GM12878 (cell line): ENCODE measurements around the gene VPS13C. TPM values are rescaled to one million over a fixed set of nuclear protein-coding genes. Genes with fewer than 3 reads are reported as not detected.
A peak's percentile ranks its signal among the peaks of the same experiment; 100 is the strongest.

Experiments
- ATAC-seq: fragments of 200-7000 bp; cut with Tn5 transposase; 3 replicates; pipeline ENCODE4 v1.9.1; 2020; ENCODE audit warnings: mild to moderate bottlenecking, moderate library complexity
- BruUV-seq: library from RNA; stranded (reverse); fragments of 400-500 nt; replicated peaks from 2 replicates; lab custom pipeline; 2021; lab: Mats Ljungman, UMichigan
- CTCF ChIA-PET: fragments of 300-600 bp; sonication (Branson Sonifier 250); formaldehyde crosslinking; extraction: SDS; loops from one replicate; lab custom pipeline; 2021; ENCODE audit warnings: inconsistent platforms; lab: Yijun Ruan, JAX
- POLR2A ChIA-PET: fragments of 350-600 bp; formaldehyde crosslinking; extraction: SDS; loops from one replicate; lab custom pipeline; 2021; ENCODE audit warnings: inconsistent platforms; lab: Charles Lee
- RAD21 ChIA-PET: fragments of 300-600 bp; sonication (Branson Sonifier 250); formaldehyde crosslinking; loops from one replicate; lab custom pipeline; 2023; ENCODE audit warnings: antibody characterized with exemption; ENCODE audit not compliant: unreplicated experiment; lab: Charles Lee
- SMC1A ChIA-PET: fragments of 300-600 bp; sonication (Branson Sonifier 250); formaldehyde crosslinking; loops from one replicate; lab custom pipeline; 2023; ENCODE audit not compliant: unreplicated experiment, uncharacterized antibody; lab: Charles Lee
- DNase-seq: peaks from one replicate; pipeline ENCODE4 v3.0.0-alpha.2; 2011; ENCODE audit warnings: low read depth, low spot score
- FAIRE-seq: peaks from 3 replicates; lab custom pipeline; 2011; peaks lifted over from hg19 to GRCh38; lab: Jason Lieb, UNC
- H2AFZ ChIP-seq: 2 replicates; pipeline ENCODE4 v1.6.0; 2011; ENCODE audit warnings: low read depth, low read length, control low read depth; ENCODE audit not compliant: control insufficient read depth
- H3K27ac ChIP-seq: 2 replicates; pipeline ENCODE4 v1.5.1; 2011; ENCODE audit warnings: control low read depth; ENCODE audit not compliant: control insufficient read depth, insufficient read depth
- H3K27me3 ChIP-seq, 2 experiments: replicated peaks in 1 of 2; 2 replicates each; pipeline versions ENCODE4 v1.6.0 to v1.6.1; 2011; ENCODE audit warnings: low read length in 1 of 2; ENCODE audit not compliant: control insufficient read depth in 2 of 2, insufficient read depth in 2 of 2
- H3K36me3 ChIP-seq, 2 experiments: 2 replicates each; pipeline ENCODE4 v1.5.1; 2011; ENCODE audit warnings: low read length in 1 of 2; ENCODE audit not compliant: control insufficient read depth in 2 of 2, insufficient read depth in 2 of 2
- H3K4me1 ChIP-seq: 2 replicates; pipeline ENCODE4 v1.6.1; 2011; ENCODE audit warnings: mild to moderate bottlenecking, low read length, moderate library complexity, mixed read lengths; ENCODE audit not compliant: control insufficient read depth, insufficient read depth
- H3K4me2 ChIP-seq: 2 replicates; pipeline ENCODE4 v1.6.0; 2011; ENCODE audit warnings: control low read depth; ENCODE audit not compliant: control insufficient read depth, insufficient read depth
- H3K4me3 ChIP-seq: fragments of 200-600 bp; sonication (generic); 2 replicates; pipeline ENCODE4 v1.5.1; 2016
- H3K79me2 ChIP-seq: 2 replicates; pipeline ENCODE4 v1.6.0; 2011; ENCODE audit warnings: low read length; ENCODE audit not compliant: control insufficient read depth, insufficient read depth
- H3K9ac ChIP-seq: 2 replicates; pipeline ENCODE4 v1.8.0; 2011; ENCODE audit warnings: low read length, control low read depth, mixed read lengths; ENCODE audit not compliant: control insufficient read depth, insufficient read depth
- H3K9me3 ChIP-seq: replicated peaks from 3 replicates; pipeline ENCODE4 v1.5.1; 2011; ENCODE audit warnings: mild to moderate bottlenecking, low read length; ENCODE audit not compliant: control insufficient read depth, insufficient read depth
- H4K20me1 ChIP-seq: 2 replicates; pipeline ENCODE4 v1.6.0; 2011; ENCODE audit not compliant: control insufficient read depth, insufficient read depth
- ATF7 ChIP-seq: fragments of 450-650 bp; IDR thresholded peaks from 2 replicates; pipeline ENCODE4 v1.6.1; 2016; ENCODE audit warnings: low read depth, mild to moderate bottlenecking
- FOXM1 ChIP-seq: IDR thresholded peaks from 2 replicates; pipeline ENCODE4 v1.6.1; 2012; ENCODE audit warnings: low read depth, mild to moderate bottlenecking, inconsistent platforms, low read length, moderate library complexity
- HDAC2 ChIP-seq: fragments of 200-600 bp; sonication (generic); IDR thresholded peaks from 2 replicates; pipeline ENCODE4 v1.6.1; 2017
- KDM1A ChIP-seq: fragments of 200-600 bp; sonication (generic); IDR thresholded peaks from 2 replicates; pipeline ENCODE4 v1.6.1; 2016; ENCODE audit warnings: borderline replicate concordance
- LARP7 ChIP-seq: fragments of 450-650 bp; IDR thresholded peaks from 2 replicates; pipeline ENCODE4 v1.6.1; 2017; ENCODE audit warnings: mild to moderate bottlenecking
- NFXL1 ChIP-seq: fragments of 450-650 bp; IDR thresholded peaks from 2 replicates; pipeline ENCODE4 v1.6.1; 2017; ENCODE audit warnings: antibody characterized with exemption, mild to moderate bottlenecking, borderline replicate concordance
- ZNF622 ChIP-seq: fragments of 450-650 bp; IDR thresholded peaks from 2 replicates; pipeline ENCODE4 v1.6.1; 2017; ENCODE audit warnings: mild to moderate bottlenecking, inconsistent platforms
- WGBS: methylation state at CpG from one replicate; pipeline ENCODE4 v1.1.6; 2016; ENCODE audit warnings: low lambda C conversion rate; ENCODE audit not compliant: insufficient replicate concordance, insufficient coverage; ENCODE audit errors: missing lambda C conversion rate; 5-methylcytosine and 5-hydroxymethylcytosine counted together
- in situ Hi-C: fragments of 300-500 bp; cut with MboI; formaldehyde crosslinking; loops from 9 replicates; pipeline ENCODE4 v1.14.3; 2018; ENCODE audit warnings: mixed read lengths
- intact Hi-C: fragments of 100-400 bp; cut with micrococcal nuclease; formaldehyde crosslinking; loops from one replicate; pipeline ENCODE4 v1.14.2; 2022; ENCODE audit not compliant: unreplicated experiment
- polyA plus RNA-seq, 11 experiments: library from polyadenylated mRNA; depleted of rRNA in 4 of 11; unstranded in 6 of 11; stranded (reverse) in 5 of 11; fragments of >200 nt; fragmentation: Nextera tagmentation in 4 of 11; fragmentation: Illumina TruSeq in 1 of 11; extraction: Ambion mirVana in 4 of 11; extraction: Trizol in 1 of 11; gene quantifications; 1 replicate in 1 of 11; 2 replicates in 10 of 11; pipeline versions ENCODE4 v1.2.1 to v1.2.3, GENCODE V29; 2011 to 2016; ENCODE audit warnings: inconsistent platforms in 2 of 11, missing spikeins in 2 of 11, low read depth in 1 of 11
- total RNA-seq, 4 experiments: library from RNA; depleted of rRNA in 3 of 4; stranded (reverse); fragments of >200 nt in 3 of 4; fragmentation: Illumina TruSeq in 1 of 4; extraction: Trizol in 1 of 4; gene quantifications; 2 replicates each; pipeline versions ENCODE4 v1.2.1 to v1.2.3, GENCODE V29; 2013 to 2021
- TF ChIP-seq, protein P1 (sequence below): fragments of 450-650 bp; IDR thresholded peaks from 2 replicates; pipeline ENCODE4 v1.6.1; 2017; ENCODE audit warnings: antibody characterized with exemption, mild to moderate bottlenecking, moderate library complexity
- TF ChIP-seq, protein P2 (sequence below): fragments of 450-650 bp; IDR thresholded peaks from 2 replicates; pipeline ENCODE4 v1.6.1; 2016; ENCODE audit warnings: mild to moderate bottlenecking, moderate library complexity, borderline replicate concordance

The VPS13C gene
- total and polyA plus RNA-seq, 10 of the 15 experiments (the other 5 are each of a cell fraction or from before 2014, with no cell fraction given): 9.3 to 53.1 (median 31.8) TPM

DNA sequence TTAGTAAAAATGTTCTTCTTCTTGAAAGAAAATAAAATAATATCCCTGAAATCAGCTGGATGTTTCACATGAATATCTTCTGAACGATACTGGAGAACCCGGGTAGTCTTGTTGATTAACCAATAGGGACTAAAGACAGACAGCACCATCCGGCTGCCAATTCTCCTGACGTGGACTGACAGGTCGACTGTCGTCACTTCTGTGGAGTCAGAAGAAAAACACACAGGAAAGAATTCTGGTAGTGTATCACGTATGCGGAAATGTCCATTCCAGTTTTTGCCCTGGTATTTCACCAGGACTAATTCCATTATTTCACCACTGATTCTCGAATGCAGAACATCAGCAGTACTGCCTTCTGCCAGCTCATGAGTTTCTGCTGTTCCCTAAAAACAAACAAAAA, 144.6 kb downstream of the VPS13C start:
- CTCF ChIA-PET: interaction anchor here (0.9 kb wide), 1 partner anchor 143 kb away, joined by 3 read pairs; no protein-coding TSS in a partner anchor
- Histone ChIP-seq H3K9me3 (no peaks in the 10 kb centered on the region), H3K4me1 (no peaks in the 10 kb centered on the region), H3K27me3 (no peaks in the 10 kb centered on the region), H3K4me3 (no peak overlapping the region), H3K79me2 (no peaks in the 10 kb centered on the region), H3K36me3 (peaks cover 1 to 15% of the 10 kb centered on the region in 2 experiments), H3K9ac (no peak overlapping the region), H2AFZ (no peak overlapping the region), H3K4me2 (no peak overlapping the region), H3K27ac (no peak overlapping the region), H4K20me1 (no peaks in the 10 kb centered on the region)
- TF ChIP-seq HDAC2 (no peak), FOXM1 (no peak), ZNF622 (no peak), NFXL1 (no peak), LARP7 (no peak), ATF7 (no peak), KDM1A (no peak)
- TF ChIP-seq, protein P1, sequence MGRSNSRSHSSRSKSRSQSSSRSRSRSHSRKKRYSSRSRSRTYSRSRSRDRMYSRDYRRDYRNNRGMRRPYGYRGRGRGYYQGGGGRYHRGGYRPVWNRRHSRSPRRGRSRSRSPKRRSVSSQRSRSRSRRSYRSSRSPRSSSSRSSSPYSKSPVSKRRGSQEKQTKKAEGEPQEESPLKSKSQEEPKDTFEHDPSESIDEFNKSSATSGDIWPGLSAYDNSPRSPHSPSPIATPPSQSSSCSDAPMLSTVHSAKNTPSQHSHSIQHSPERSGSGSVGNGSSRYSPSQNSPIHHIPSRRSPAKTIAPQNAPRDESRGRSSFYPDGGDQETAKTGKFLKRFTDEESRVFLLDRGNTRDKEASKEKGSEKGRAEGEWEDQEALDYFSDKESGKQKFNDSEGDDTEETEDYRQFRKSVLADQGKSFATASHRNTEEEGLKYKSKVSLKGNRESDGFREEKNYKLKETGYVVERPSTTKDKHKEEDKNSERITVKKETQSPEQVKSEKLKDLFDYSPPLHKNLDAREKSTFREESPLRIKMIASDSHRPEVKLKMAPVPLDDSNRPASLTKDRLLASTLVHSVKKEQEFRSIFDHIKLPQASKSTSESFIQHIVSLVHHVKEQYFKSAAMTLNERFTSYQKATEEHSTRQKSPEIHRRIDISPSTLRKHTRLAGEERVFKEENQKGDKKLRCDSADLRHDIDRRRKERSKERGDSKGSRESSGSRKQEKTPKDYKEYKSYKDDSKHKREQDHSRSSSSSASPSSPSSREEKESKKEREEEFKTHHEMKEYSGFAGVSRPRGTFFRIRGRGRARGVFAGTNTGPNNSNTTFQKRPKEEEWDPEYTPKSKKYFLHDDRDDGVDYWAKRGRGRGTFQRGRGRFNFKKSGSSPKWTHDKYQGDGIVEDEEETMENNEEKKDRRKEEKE: no peak
- TF ChIP-seq, protein P2, sequence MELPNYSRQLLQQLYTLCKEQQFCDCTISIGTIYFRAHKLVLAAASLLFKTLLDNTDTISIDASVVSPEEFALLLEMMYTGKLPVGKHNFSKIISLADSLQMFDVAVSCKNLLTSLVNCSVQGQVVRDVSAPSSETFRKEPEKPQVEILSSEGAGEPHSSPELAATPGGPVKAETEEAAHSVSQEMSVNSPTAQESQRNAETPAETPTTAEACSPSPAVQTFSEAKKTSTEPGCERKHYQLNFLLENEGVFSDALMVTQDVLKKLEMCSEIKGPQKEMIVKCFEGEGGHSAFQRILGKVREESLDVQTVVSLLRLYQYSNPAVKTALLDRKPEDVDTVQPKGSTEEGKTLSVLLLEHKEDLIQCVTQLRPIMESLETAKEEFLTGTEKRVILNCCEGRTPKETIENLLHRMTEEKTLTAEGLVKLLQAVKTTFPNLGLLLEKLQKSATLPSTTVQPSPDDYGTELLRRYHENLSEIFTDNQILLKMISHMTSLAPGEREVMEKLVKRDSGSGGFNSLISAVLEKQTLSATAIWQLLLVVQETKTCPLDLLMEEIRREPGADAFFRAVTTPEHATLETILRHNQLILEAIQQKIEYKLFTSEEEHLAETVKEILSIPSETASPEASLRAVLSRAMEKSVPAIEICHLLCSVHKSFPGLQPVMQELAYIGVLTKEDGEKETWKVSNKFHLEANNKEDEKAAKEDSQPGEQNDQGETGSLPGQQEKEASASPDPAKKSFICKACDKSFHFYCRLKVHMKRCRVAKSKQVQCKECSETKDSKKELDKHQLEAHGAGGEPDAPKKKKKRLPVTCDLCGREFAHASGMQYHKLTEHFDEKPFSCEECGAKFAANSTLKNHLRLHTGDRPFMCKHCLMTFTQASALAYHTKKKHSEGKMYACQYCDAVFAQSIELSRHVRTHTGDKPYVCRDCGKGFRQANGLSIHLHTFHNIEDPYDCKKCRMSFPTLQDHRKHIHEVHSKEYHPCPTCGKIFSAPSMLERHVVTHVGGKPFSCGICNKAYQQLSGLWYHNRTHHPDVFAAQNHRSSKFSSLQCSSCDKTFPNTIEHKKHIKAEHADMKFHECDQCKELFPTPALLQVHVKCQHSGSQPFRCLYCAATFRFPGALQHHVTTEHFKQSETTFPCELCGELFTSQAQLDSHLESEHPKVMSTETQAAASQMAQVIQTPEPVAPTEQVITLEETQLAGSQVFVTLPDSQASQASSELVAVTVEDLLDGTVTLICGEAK: no peak
- DNase-seq: no peak
- RAD21 ChIA-PET: interaction anchor here (0.6 kb wide), 1 partner anchor 11 kb away, joined by 3 read pairs; no protein-coding TSS in a partner anchor
- in situ Hi-C loops (no loop called here), intact Hi-C loops (no loop called here)
- WGBS: 98% methylated on average over 9 of the region's 9 CpGs
- FAIRE-seq: peak; percentile 7
- SMC1A ChIA-PET: no interaction called here
- ATAC-seq: no peak
- no TSS peak for BruUV-seq
- POLR2A ChIA-PET: no interaction called here
